ENCODE measurements around the gene NOL4L. TPM values are rescaled to one million over a fixed set of nuclear protein-coding genes. Genes with fewer than 3 reads are reported as not detected.

The NOL4L gene
- total and polyA plus RNA-seq, 10 donors = 3.4 to 45.4 (median 28.6) TPM

DNA sequence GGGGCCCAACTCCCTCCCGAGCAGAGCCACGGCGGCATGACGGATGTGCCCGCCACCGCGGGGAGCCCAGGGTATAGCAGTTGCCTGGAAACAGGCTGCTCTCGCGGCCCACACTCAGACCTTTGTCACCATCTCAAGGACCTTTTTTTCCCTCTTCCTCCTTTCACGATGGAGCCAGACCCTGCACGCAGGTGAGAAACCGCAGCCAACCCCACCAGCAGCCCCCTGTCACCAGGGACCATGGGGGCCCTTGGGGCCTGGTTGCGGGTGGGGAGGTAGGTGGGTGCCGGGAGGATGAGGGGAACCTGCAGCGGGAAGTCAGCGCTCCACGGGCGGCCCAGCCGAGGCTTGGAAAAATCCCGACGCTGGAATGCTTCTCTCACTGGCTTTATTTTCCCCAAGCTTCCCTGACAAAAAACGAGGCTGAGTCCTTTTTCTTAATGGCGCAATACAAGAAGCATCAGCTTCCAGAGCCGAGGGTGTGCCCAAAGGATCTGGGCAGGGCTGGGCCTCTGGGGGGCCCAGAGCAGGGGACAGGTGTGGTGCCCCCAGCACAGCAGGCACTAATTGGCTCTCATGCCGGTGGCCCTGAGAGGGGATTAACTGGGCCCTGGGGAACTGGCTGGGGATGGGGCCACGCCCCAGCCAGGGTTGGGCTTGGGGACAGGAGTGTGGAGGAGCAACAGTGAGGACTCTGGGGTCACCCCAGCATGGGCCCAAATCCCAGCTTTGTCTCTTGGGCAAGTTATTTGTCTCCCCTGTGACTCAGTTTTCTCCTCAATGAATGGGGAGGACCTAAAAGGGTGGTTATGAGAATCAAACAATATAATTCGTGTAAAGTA is 23.9 kb downstream of the NOL4L start:
- no peaks in the 10 kb centered on the region for H3K36me3 ChIP-seq
- TF ChIP-seq POLR2AphosphoS5 (IDR thresholded peaks at IDR 0.05) (peak in 1 of 3 donors; percentile 40), POLR2A (IDR thresholded peaks at IDR 0.05) (no peak)
- peaks cover 4 to 69% (median 48%) of the 10 kb centered on the region in 6 donors for H3K4me1 ChIP-seq
- 28 to 38% (median 30%) methylated on average over 20 to 27 of the region's 27 CpGs for WGBS, 5 donors
- H3K27me3 ChIP-seq (replicated peaks in 1 of 7) = peaks cover 0 to 30% (median 0%) of the 10 kb centered on the region in 7 donors
- H3K9me3 ChIP-seq = no peaks in the 10 kb centered on the region
- no peak for DNase-seq
- peak overlapping the region in 3 of 8 donors; percentile 4 to 54 (median 8) for H3K27ac ChIP-seq
- no peak overlapping the region for H3K4me3 ChIP-seq
- intact Hi-C loops (cut with DNase I; ENCODE audit: low total_unique reads) = no loop called here

GRCh38 chr20:32560482-32560988 is 24.6 kb downstream of the NOL4L start:
- intact Hi-C loops (cut with DNase I; ENCODE audit: low total_unique reads) = no loop called here
- DNase-seq = no peak
- peak overlapping the region in 3 of 8 donors; percentile 4 to 54 (median 8) for H3K27ac ChIP-seq
- H3K4me1 ChIP-seq = peaks cover 4 to 67% (median 47%) of the 10 kb centered on the region in 6 donors
- H3K9me3 ChIP-seq = no peaks in the 10 kb centered on the region
- peaks cover 0 to 30% (median 0%) of the 10 kb centered on the region in 7 donors for H3K27me3 ChIP-seq (replicated peaks in 1 of 7)
- H3K4me3 ChIP-seq = no peak overlapping the region
- WGBS, 5 donors = 51 to 60% (median 57%) methylated on average over 8 to 9 of the region's 9 CpGs; no CpG with 5 or more reads in 1 of the 5 donors
- TF ChIP-seq, protein P1, sequence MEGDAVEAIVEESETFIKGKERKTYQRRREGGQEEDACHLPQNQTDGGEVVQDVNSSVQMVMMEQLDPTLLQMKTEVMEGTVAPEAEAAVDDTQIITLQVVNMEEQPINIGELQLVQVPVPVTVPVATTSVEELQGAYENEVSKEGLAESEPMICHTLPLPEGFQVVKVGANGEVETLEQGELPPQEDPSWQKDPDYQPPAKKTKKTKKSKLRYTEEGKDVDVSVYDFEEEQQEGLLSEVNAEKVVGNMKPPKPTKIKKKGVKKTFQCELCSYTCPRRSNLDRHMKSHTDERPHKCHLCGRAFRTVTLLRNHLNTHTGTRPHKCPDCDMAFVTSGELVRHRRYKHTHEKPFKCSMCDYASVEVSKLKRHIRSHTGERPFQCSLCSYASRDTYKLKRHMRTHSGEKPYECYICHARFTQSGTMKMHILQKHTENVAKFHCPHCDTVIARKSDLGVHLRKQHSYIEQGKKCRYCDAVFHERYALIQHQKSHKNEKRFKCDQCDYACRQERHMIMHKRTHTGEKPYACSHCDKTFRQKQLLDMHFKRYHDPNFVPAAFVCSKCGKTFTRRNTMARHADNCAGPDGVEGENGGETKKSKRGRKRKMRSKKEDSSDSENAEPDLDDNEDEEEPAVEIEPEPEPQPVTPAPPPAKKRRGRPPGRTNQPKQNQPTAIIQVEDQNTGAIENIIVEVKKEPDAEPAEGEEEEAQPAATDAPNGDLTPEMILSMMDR (IDR thresholded peaks at IDR 0.05 in 8 of 11, conservative IDR thresholded peaks at IDR 0.05 in 3 of 11) = no peak
- TF ChIP-seq POLR2AphosphoS5 (IDR thresholded peaks at IDR 0.05) = no peak
- TF ChIP-seq POLR2A (IDR thresholded peaks at IDR 0.05) = no peak
- no peaks in the 10 kb centered on the region for H3K36me3 ChIP-seq

DNA sequence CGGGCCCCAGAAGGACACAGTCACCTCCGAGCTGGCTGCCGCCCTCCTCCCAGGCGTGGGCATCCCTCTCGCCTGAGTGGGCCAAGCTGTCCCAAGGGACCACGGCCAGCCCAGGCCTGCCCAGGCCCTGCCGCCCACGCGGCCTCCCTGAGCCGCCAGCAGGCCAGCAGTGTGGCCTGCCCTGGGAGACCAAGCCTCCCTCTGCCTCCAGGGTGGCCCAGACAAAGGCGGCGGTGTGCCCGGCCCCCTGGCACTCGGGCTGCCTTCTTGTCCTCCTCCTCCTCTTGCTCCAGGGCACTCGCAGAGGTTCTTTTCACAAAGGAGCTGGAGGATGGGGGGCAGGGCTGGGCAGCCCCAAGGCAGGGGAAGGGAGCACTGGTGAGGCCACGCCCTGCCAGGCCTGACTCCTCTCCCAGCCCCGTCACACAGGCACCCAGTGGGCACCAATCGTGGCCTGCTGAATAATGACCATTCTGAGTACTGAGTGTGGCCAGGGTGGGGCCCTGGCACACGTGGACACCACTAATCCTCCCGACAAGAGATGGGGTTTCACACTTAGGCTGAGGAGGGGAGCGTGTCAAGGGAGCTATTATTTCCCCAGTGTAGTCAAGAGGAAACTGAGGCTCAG is 25.3 kb downstream of the NOL4L start:
- TF ChIP-seq POLR2AphosphoS5 (IDR thresholded peaks at IDR 0.05) (peak in 1 of 3 donors; percentile 23), POLR2A (IDR thresholded peaks at IDR 0.05) (no peak)
- Histone ChIP-seq H3K27ac (peak overlapping the region in 1 of 8 donors; percentile 54), H3K27me3 (replicated peaks in 1 of 7) (peaks cover 0 to 30% (median 0%) of the 10 kb centered on the region in 7 donors), H3K4me1 (peaks cover 4 to 67% (median 40%) of the 10 kb centered on the region in 6 donors), H3K36me3 (no peaks in the 10 kb centered on the region), H3K9me3 (no peaks in the 10 kb centered on the region), H3K4me3 (no peak overlapping the region)
- intact Hi-C loops (cut with DNase I; ENCODE audit: low total_unique reads) = no loop called here
- 80 to 89% (median 87%) methylated on average over 14 to 21 of the region's 21 CpGs for WGBS, 5 donors
- DNase-seq = no peak

DNA sequence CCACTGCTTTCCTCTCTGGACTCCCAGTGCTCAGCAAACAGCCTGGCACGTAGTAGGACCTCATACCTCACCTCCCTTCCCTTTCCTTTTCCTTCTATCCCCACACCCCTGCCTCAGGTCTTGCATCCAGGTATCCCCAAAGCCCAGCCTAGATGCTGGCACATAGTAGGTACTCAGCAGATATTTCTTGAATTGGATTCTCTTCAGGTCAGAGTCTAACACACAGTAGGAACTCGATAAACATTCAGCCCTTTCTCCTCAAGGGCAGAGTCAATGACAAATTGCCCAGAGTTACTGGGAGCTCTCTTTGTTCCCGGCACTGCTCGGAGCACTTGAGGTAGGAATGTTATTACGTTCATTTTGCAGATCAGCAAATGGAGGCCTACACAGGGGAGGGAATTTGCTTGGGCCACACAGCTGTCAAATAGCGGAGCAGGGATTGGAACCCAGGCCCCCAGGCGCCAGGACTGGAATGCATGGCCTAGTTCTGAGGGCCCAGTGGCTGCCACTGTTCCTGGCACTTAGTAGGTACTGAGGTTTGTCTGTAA is 25.9 kb downstream of the NOL4L start:
- DNase-seq = no peak
- intact Hi-C loops (cut with DNase I; ENCODE audit: low total_unique reads) = no loop called here
- TF ChIP-seq POLR2A (IDR thresholded peaks at IDR 0.05) (no peak), POLR2AphosphoS5 (IDR thresholded peaks at IDR 0.05) (no peak)
- TF ChIP-seq, protein P1 (IDR thresholded peaks at IDR 0.05 in 8 of 11, conservative IDR thresholded peaks at IDR 0.05 in 3 of 11) = no peak
- Histone ChIP-seq H3K27ac (no peak overlapping the region), H3K9me3 (no peaks in the 10 kb centered on the region), H3K27me3 (replicated peaks in 1 of 7) (peaks cover 0 to 30% (median 0%) of the 10 kb centered on the region in 7 donors), H3K4me1 (peaks cover 4 to 67% (median 37%) of the 10 kb centered on the region in 6 donors), H3K4me3 (no peak overlapping the region), H3K36me3 (no peaks in the 10 kb centered on the region)
- WGBS, 5 donors = 88 to 93% (median 89%) methylated on average over 7 of the region's 7 CpGs
